Posterior vena cava (tissue), 2 donors: ENCODE results near the gene ZNF800. TPM values are rescaled to one million over a fixed set of nuclear protein-coding genes. Genes with fewer than 3 reads are reported as not detected.

ENCODE experiments used
- DNase-seq: peaks from one replicate; pipeline ENCODE4 v3.0.0-alpha.2; 2020; ENCODE audit warnings: low spot score
- intact Hi-C, 2 donors: fragments of 100-400 bp; cut with DNase I; formaldehyde crosslinking; loops; one replicate each; pipeline versions ENCODE4 v1.14.1 to v1.14.2; 2022 to 2023
- total RNA-seq, 2 donors: library from RNA; stranded (reverse); fragmentation: NEBNext Ultra II Directional; extraction: Animal tissue kit (Norgen Biotek cat#: 25700); gene quantifications; one replicate each; pipeline ENCODE4 v1.2.1, GENCODE V29; 2021
- donor health status: DM: yes; HTN: yes; CAD: no.
- donor health status: DM: yes; HTN: yes; CAD: no.

ZNF800 gene
- total RNA-seq, 2 donors from 2014 or later = 31.3 to 37.2 TPM

DNA sequence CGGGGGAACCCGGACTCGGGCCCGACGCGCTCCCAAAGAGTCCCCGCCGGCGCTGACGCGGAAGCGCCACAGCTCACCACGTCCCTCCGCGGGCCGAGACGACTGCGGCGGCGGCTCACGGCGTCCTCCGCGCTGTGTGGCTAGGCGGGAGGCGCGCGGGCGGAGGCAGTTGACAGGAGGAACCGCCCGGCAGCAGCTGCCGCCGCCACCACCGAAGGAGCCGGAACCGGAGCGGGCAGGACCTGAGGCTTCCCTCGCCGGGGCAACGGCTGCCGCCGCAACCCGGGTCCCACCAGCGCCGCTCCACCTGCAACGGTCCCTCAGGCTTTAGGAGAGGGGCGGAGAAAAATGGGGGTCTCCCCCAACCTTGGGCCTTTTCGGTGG lies 334 bp downstream of the ZNF800 start:
- peak; percentile 89 for DNase-seq

GRCh38 chr7:127391591-127392181 lies 822 bp downstream of the ZNF800 start:
- intact Hi-C loops = no loop called here
- DNase-seq = no peak

More for the DNA sequence above, 334 bp downstream of the ZNF800 start:
- intact Hi-C loops = no loop called here

DNA sequence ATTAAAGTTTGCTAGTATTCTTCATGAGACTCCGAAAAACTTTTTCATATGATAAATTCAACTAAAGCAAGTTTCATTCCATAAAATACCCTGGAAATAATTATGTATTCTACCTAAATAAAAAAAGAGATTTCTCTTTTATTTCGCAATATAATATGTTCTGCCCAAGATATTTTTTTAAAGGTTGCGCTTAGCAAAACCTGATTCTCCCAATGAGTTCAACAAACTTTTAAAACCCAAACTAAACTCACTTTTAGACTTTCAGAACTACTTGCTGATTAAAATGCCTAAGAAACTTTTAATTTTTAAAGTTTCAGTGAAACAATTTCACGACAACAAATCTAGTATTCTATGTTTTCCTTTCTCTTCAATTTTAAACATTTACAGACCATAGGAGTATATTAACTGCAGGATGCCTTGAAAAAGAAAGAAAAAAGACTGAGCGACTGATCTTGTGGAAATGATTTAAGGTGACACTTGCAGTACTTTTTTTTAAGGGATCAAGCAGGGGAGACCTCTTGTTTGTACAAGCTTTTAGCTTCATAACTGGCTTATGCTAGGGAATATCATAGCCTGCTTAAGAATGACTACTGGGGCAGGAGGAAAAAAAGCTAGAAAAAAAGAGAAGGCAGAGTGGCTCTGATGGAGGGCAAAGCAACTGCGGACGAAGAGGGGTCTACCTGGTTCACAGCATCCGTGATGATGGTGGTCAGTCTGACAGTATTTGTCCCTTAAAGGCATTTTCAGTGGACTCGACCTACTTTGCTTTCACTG lies 1.5 kb downstream of the ZNF800 start:
- DNase-seq = no peak
- intact Hi-C loops = no loop called here

- no peak for DNase-seq
- intact Hi-C loops = no loop called here
Observed at GRCh38 chr7:127390186-127390816, 2.2 kb downstream of the ZNF800 start.

DNA sequence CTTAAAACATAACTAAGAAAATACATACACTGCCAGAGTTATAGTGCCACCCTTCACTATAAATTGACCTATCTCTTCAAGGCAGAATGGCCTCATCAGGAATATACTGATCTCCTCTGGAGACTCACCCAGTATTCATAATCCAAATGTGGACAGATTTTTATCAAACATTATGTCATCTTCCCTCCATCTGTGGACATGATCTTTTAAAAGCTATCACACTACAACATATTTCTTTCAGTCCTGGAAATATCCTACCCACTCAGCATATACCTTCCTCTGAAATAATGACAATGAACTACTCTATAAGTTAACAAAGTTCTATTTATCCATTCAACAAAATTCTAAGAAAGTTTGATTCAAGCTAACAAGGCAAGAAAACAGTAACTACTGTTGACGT lies 3.2 kb downstream of the ZNF800 start:
- intact Hi-C loops = no loop called here
- DNase-seq = no peak

DNA sequence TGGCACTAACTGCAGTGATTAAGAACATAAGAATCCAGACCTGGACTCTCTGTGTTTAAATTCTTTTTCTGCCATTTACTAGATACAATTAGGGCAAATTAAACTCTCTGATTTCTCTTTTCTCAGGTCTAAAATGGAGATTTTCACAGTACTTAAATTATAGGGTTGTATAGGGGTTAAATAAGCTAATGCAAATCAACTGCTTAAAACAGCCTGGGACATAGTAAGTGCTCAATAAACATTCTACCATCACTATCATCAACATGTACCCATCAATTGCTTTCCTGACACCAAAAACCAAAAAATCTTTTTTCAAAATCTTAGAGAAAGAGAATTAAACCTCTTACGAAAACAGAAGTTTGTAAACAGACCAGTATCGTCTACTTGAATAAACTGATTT lies 4.5 kb downstream of the ZNF800 start:
- intact Hi-C loops = no loop called here
- no peak for DNase-seq

- intact Hi-C loops = no loop called here
- no peak for DNase-seq
Observed at GRCh38 chr7:127383123-127383835, 9.2 kb downstream of the ZNF800 start.

DNA sequence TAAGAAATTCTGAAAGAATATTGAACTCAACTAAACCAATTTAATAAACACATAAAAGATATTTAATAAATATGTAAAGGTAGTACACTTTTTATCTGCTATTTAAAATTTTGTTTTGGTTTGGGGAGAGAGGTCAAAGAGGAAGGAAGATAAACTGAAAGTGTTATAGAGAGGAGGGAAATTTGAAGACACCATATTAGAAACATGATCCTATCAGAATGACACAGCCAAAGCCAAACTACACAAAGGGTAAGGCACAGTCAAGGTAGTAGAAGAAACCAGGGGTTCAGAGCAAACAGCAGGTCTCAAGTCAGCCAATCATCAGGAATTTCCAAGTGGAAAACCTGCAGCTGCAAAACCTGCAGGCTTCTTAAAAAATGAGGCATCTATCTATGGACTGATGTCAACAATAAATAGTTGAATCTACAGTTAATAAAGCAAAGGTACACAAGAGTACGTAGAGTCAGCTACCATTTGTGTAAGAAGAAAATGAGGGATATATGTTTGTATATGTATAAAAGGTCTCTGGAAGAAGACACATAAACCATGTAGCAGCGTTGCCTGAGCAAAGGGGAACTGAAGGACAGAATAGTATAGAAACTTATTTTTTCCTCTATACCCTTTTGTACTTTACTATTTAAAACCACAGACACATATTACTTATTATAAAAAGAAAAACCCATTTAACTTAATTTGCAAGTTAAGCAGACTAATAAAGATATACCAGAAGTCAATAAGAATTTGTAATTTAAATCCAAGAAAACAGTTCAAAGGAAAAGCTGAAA lies 10.0 kb downstream of the ZNF800 start:
- intact Hi-C loops = no loop called here
- DNase-seq = no peak

DNA sequence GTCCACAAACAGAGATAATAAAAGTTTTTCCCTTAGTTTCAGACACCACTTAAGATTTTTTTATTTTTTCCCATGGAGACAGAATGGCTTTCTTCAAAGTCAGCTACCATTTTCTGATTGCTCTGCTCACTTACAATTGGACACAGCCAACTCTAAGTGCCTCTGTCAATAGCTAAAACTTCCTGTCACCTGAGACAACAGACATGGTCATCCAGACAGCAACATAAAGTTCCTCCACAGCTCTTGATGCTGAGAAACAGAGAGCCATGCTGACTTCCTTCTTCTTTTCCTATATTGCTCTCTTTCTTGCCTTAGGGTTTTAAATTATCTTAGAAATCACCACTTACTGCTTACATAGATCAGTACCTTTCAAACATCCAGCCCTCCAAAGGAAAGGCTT lies 12.0 kb downstream of the ZNF800 start:
- intact Hi-C loops = no loop called here
- no peak for DNase-seq

DNA sequence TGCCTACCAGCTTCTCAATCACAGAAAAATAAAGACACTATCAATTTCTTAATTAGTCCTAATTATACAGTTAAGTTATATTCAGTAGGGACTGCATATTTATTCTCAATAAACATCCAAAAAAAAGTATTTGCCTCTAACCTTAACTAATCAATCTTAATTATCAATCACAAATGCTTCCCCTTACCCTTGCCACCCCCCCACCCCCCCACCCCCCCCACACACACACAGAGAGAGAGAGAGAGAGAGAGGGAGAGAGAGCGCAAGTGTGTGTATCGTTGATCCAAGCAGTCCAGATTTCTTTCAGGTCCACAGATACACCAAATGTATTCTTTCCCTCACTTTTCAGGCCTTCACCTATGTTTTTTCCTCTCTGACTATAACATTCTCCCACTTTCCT lies 12.9 kb downstream of the ZNF800 start:
- intact Hi-C loops = no loop called here
- DNase-seq = no peak

DNA sequence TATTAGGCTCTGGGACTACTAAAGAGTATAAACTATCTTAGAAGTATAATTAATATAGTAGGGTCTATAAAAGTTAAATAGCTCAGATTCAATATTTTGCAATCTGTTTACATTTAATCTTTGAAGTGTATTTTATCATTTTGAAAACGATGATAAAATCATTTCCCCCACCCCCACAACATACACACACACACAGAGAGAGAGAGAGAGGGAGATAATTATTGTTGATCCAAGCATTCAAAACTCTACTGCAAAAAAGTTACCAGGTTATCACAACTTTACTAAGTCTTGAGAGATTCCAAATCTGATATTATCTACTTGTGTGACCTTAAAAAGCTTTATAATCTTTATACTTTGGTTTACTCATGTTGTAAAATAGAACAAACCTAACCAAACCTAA lies 14.0 kb downstream of the ZNF800 start:
- no peak for DNase-seq
- intact Hi-C loops = no loop called here

DNA sequence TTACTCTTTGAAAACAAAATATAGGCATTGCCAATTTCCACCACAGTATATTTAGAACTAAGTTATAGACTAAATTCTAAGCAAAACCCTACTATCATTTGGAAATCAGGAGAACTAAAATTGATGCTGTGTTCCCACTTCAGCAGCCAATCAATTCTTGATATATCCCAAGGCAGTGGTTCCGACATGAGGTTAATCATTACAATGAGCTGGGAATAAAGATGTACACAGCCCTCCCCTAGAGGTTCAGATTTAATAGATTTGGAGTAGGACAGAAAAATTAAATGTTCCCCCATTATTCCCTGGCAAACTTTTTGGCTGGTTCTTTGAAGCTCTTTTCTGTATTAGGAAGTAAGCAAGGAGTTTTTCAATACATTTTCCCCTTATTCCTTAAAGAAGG lies 15.1 kb downstream of the ZNF800 start:
- intact Hi-C loops = no loop called here
- DNase-seq = no peak

- intact Hi-C loops = no loop called here
- no peak for DNase-seq
Observed at GRCh38 chr7:127375631-127376030, 16.9 kb downstream of the ZNF800 start.

GRCh38 chr7:127367679-127368078 lies 24.8 kb downstream of the ZNF800 start:
- no peak for DNase-seq
- intact Hi-C loops = no loop called here

DNA sequence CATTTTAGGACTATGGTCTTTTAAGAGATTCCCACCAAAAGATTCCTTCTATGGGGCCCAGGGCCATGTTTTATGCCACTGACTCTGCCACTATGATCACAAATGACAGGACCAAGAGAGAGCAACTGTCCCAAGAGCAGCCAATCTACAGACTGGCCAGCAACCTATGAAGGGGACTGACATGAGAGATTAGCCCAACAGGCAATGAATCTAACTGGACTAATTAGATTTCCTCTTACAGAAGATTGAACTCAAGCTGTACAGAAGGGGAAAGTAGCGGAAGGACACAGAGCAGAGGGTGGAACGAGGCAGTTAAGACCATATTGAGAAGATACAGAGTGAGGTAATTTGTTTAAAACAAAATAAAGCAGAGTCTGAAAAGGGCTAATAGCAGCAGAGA lies 25.8 kb downstream of the ZNF800 start:
- intact Hi-C loops = no loop called here
- no peak for DNase-seq

- DNase-seq = no peak
Observed at GRCh38 chr7:127365957-127366315, 26.6 kb downstream of the ZNF800 start.

GRCh38 chr7:127365164-127365956 lies 27.1 kb downstream of the ZNF800 start:
- intact Hi-C loops = no loop called here
- DNase-seq = no peak

More at GRCh38 chr7:127365957-127366315, 26.6 kb downstream of the ZNF800 start:
- intact Hi-C loops = no loop called here

DNA sequence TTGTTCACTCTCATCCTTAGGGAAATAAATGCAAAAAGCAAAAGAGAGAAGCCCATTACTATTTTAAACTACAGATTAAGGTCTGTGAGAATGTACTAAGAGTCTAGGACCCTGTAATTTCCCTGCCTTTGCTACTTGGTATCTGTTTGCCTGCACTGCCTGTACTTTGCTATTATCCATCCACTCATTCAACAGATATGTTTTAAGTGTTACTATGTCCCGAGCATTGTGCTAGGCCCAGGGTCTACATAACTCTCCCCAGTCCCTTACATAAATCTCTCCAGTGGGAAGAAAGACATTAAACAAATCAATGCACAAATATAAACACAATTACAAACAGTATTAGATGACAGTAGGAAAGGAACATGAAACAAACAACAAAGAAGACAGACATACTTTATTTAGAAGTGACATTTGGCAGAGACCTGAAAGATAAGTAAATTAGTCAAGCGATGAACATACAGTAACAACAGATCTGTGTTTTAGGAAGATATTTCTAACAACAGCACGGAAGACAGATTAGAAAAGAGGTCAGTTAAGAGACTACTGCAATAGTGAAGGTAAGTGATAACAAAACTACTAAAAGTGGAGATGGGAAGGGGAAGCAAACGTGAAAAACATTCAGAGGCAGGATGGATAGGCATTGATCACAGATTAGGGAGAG lies 30.0 kb downstream of the ZNF800 start:
- no peak for DNase-seq
- intact Hi-C loops = no loop called here
